HepG2 (cell line): Measurements from ENCODE around the gene PSRC1. TPM values are rescaled to one million over a fixed set of nuclear protein-coding genes. Genes with fewer than 3 reads are reported as not detected.

Experiments used
- ATAC-seq: fragments of 200-7000 bp; cut with Tn5 transposase; 3 replicates; pipeline ENCODE4 v1.9.1; 2020; ENCODE audit warnings: mild to moderate bottlenecking, moderate library complexity
- BruUV-seq: library from RNA; stranded (reverse); fragments of 400-500 nt; replicated peaks from 2 replicates; lab custom pipeline; 2021; lab: Mats Ljungman, UMichigan
- CTCF ChIA-PET: fragments of 300-600 bp; formaldehyde crosslinking; extraction: SDS; loops from one replicate; lab custom pipeline; 2021; ENCODE audit warnings: low total read pairs, inconsistent platforms, low intra/inter-chr PET ratio; lab: Yijun Ruan, JAX
- POLR2A ChIA-PET: fragments of 350-600 bp; sonication (Branson Sonifier 250); formaldehyde crosslinking; loops from one replicate; lab custom pipeline; 2020; ENCODE audit warnings: antibody characterized with exemption, inconsistent platforms; lab: Yijun Ruan, JAX
- DNase-seq: peaks from one replicate; pipeline ENCODE4 v3.0.0-alpha.2; 2015; ENCODE audit warnings: low spot score
- FAIRE-seq: peaks from 3 replicates; lab custom pipeline; 2011; peaks lifted over from hg19 to GRCh38; lab: Jason Lieb, UNC
- H2AFZ ChIP-seq: one replicate; pipeline ENCODE4 v1.6.1; 2011; ENCODE audit warnings: low read length, inconsistent platforms
- H3K27ac ChIP-seq: fragments of 300-600 bp; 3 replicates; pipeline ENCODE4 v1.8.0; 2011; ENCODE audit warnings: mixed run types, mild to moderate bottlenecking, mixed read lengths, low read length, inconsistent platforms; ENCODE audit not compliant: insufficient read depth; ENCODE audit errors: extremely low read length
- H3K27me3 ChIP-seq, 2 experiments: fragments of 200-600 bp in 1 of 2; 2 replicates in 1 of 2; 3 replicates in 1 of 2; pipeline versions ENCODE4 v1.6.0 to v1.8.0; 2011; ENCODE audit warnings: low read length in 2 of 2, mild to moderate bottlenecking in 2 of 2, moderate library complexity in 2 of 2, inconsistent platforms in 1 of 2; ENCODE audit not compliant: insufficient read depth in 2 of 2, control insufficient read depth in 1 of 2
- H3K36me3 ChIP-seq, 2 experiments: fragments of 200-600 bp in 1 of 2; replicated peaks in 1 of 2; 2 replicates in 1 of 2; 3 replicates in 1 of 2; pipeline versions ENCODE4 v1.5.1 to v1.8.0; 2011; ENCODE audit warnings: low read length in 2 of 2, inconsistent platforms in 1 of 2; ENCODE audit not compliant: insufficient read depth in 2 of 2, control insufficient read depth in 1 of 2
- H3K4me1 ChIP-seq: 2 replicates; pipeline ENCODE4 v1.5.1; 2012; ENCODE audit warnings: low read length, inconsistent platforms; ENCODE audit not compliant: insufficient read depth
- H3K4me2 ChIP-seq: 2 replicates; pipeline ENCODE4 v1.6.0; 2011; ENCODE audit warnings: low read depth, low read length, inconsistent platforms
- H3K4me3 ChIP-seq, 3 experiments: fragments of 200-600 bp in 1 of 3; sonication (generic), shearing (Covaris generic) in 1 of 3; replicated peaks in 1 of 3; 2 replicates each; pipeline ENCODE4 v1.5.1; 2011 to 2016; ENCODE audit warnings: low read length in 3 of 3, inconsistent platforms in 2 of 3, low read depth in 2 of 3, mild to moderate bottlenecking in 2 of 3, control low read depth in 1 of 3, mixed read lengths in 1 of 3; ENCODE audit not compliant: insufficient read depth in 1 of 3
- H3K79me2 ChIP-seq: one replicate; pipeline ENCODE4 v1.6.1; 2011; ENCODE audit warnings: low read length, inconsistent platforms; ENCODE audit not compliant: insufficient read depth
- H3K9ac ChIP-seq: 2 replicates; pipeline ENCODE4 v1.6.0; 2011; ENCODE audit warnings: mild to moderate bottlenecking, low read depth, low read length, inconsistent platforms; ENCODE audit not compliant: insufficient read depth
- H3K9me3 ChIP-seq: 2 replicates; pipeline ENCODE4 v1.5.1; 2012; ENCODE audit warnings: mild to moderate bottlenecking, low read length
- H4K20me1 ChIP-seq: 2 replicates; pipeline ENCODE4 v1.6.0; 2011; ENCODE audit warnings: inconsistent platforms, mild to moderate bottlenecking, low read length, moderate library complexity; ENCODE audit not compliant: insufficient read depth
- HOXD1 ChIP-seq: sonication (generic); formaldehyde crosslinking; IDR thresholded peaks from 2 replicates; pipeline ENCODE4 v1.5.0; 2020; ENCODE audit warnings: missing genetic modification reagents
- KAT2B ChIP-seq: fragments of 150-350 bp; IDR thresholded peaks from 2 replicates; pipeline ENCODE4 v1.6.1; 2014; ENCODE audit warnings: low read depth, low read length, borderline replicate concordance
- ZBTB1 ChIP-seq: sonication (generic); formaldehyde crosslinking; IDR thresholded peaks from 2 replicates; pipeline ENCODE4 v1.4.0; 2020; ENCODE audit warnings: missing genetic modification reagents, borderline replicate concordance
- WGBS: methylation state at CpG from one replicate; pipeline ENCODE4 v1.1.6; 2017; ENCODE audit warnings: low lambda C conversion rate; 5-methylcytosine and 5-hydroxymethylcytosine counted together
- in situ Hi-C: cut with HindIII; loops from 2 replicates; pipeline ENCODE4 v1.10.0; 2017; ENCODE audit warnings: low pct_unique_long_range_greater_than_20kb; ENCODE audit not compliant: extremely low pct_ligation_motif_present
- intact Hi-C: fragments of 100-400 bp; cut with micrococcal nuclease; formaldehyde crosslinking; loops from one replicate; pipeline ENCODE4 v1.10.0; 2022; ENCODE audit not compliant: unreplicated experiment
- polyA plus RNA-seq, 8 experiments: library from polyadenylated mRNA; depleted of rRNA in 3 of 8; stranded (reverse) in 7 of 8; unstranded in 1 of 8; fragments of >200 nt; fragmentation: Illumina TruSeq in 4 of 8; extraction: Trizol in 4 of 8; gene quantifications; 2 replicates each; pipeline versions ENCODE4 v1.2.1 to v1.2.3, GENCODE V29; 2011 to 2016; ENCODE audit warnings: low read depth in 4 of 8, missing spikeins in 1 of 8, mixed read lengths in 1 of 8; ENCODE audit not compliant: insufficient read depth in 1 of 8
- total RNA-seq, 5 experiments: library from RNA; depleted of rRNA; stranded (reverse); fragments of >200 nt; fragmentation: Illumina TruSeq; extraction: Trizol; gene quantifications; 2 replicates each; pipeline ENCODE4 v1.2.3, GENCODE V29; 2016; ENCODE audit warnings: low read depth in 1 of 5
- TF ChIP-seq, protein P1 (sequence below): sonication (generic); formaldehyde crosslinking; IDR thresholded peaks from 2 replicates; pipeline ENCODE4 v1.9.0; 2021; ENCODE audit warnings: mild to moderate bottlenecking, missing genetic modification reagents

The PSRC1 gene
- total and polyA plus RNA-seq, 2 of the 13 experiments (the other 11 are each of a cell fraction or from before 2014, with no cell fraction given), result 28.6 to 30.3 TPM

DNA sequence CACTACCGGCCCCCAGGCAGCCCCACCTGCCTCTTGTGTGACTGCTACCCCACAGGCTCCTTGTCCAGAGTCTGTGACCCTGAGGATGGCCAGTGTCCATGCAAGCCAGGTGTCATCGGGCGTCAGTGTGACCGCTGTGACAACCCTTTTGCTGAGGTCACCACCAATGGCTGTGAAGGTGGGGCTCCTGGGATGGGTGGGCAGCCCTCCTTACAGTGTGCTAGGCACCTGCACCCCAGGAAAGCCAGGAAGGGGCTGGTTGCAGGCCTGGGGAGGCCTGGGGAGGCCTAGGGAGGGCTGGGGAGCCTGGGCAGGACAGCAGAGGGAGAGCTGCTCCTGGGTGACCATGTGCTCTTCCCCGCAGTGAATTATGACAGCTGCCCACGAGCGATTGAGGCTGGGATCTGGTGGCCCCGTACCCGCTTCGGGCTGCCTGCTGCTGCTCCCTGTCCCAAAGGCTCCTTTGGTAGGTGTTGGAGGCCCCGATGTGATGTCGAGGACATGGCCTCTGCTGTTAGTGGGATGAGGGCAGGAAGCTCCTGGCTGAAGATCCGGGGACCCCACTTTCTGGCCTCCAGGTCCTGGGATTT lies 17.1 kb downstream of the PSRC1 start:
- ChIA-PET POLR2A (no interaction called here), CTCF (no interaction called here)
- H4K20me1 ChIP-seq, result no peaks in the 10 kb centered on the region
- ATAC-seq, result no peak
- TF ChIP-seq HOXD1, result no peak
- TF ChIP-seq ZBTB1, result no peak
- no peak for TF ChIP-seq KAT2B
- TF ChIP-seq, protein P1, sequence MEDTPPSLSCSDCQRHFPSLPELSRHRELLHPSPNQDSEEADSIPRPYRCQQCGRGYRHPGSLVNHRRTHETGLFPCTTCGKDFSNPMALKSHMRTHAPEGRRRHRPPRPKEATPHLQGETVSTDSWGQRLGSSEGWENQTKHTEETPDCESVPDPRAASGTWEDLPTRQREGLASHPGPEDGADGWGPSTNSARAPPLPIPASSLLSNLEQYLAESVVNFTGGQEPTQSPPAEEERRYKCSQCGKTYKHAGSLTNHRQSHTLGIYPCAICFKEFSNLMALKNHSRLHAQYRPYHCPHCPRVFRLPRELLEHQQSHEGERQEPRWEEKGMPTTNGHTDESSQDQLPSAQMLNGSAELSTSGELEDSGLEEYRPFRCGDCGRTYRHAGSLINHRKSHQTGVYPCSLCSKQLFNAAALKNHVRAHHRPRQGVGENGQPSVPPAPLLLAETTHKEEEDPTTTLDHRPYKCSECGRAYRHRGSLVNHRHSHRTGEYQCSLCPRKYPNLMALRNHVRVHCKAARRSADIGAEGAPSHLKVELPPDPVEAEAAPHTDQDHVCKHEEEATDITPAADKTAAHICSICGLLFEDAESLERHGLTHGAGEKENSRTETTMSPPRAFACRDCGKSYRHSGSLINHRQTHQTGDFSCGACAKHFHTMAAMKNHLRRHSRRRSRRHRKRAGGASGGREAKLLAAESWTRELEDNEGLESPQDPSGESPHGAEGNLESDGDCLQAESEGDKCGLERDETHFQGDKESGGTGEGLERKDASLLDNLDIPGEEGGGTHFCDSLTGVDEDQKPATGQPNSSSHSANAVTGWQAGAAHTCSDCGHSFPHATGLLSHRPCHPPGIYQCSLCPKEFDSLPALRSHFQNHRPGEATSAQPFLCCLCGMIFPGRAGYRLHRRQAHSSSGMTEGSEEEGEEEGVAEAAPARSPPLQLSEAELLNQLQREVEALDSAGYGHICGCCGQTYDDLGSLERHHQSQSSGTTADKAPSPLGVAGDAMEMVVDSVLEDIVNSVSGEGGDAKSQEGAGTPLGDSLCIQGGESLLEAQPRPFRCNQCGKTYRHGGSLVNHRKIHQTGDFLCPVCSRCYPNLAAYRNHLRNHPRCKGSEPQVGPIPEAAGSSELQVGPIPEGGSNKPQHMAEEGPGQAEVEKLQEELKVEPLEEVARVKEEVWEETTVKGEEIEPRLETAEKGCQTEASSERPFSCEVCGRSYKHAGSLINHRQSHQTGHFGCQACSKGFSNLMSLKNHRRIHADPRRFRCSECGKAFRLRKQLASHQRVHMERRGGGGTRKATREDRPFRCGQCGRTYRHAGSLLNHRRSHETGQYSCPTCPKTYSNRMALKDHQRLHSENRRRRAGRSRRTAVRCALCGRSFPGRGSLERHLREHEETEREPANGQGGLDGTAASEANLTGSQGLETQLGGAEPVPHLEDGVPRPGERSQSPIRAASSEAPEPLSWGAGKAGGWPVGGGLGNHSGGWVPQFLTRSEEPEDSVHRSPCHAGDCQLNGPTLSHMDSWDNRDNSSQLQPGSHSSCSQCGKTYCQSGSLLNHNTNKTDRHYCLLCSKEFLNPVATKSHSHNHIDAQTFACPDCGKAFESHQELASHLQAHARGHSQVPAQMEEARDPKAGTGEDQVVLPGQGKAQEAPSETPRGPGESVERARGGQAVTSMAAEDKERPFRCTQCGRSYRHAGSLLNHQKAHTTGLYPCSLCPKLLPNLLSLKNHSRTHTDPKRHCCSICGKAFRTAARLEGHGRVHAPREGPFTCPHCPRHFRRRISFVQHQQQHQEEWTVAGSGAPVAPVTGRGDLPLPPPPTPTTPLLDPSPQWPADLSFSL, result no peak
- intact Hi-C loops (no loop called here), in situ Hi-C loops (loop anchor here (10.0 kb wide), 1 partner anchor 269 kb away; the partner anchor contains the start of gene GPR61)
- H3K4me1 ChIP-seq, result no peaks in the 10 kb centered on the region
- H3K27ac ChIP-seq, result no peak overlapping the region
- no TSS peak for BruUV-seq
- H3K27me3 ChIP-seq, result no peaks in the 10 kb centered on the region
- H3K36me3 ChIP-seq, result peaks cover 4 to 8% of the 10 kb centered on the region in 2 experiments; a peak in 3 of 5 replicates
- H3K9ac ChIP-seq, result no peak overlapping the region
- no peak for FAIRE-seq
- no peak overlapping the region for H3K4me2 ChIP-seq
- no peaks in the 10 kb centered on the region for H3K79me2 ChIP-seq
- H3K9me3 ChIP-seq, result no peaks in the 10 kb centered on the region
- no peak for DNase-seq
- no peak overlapping the region for H3K4me3 ChIP-seq
- 96% methylated on average over 4 of the region's 13 CpGs for WGBS
- no peak overlapping the region for H2AFZ ChIP-seq
